ENCODE data around the gene TRIM24.

TRIM24 gene

DNA sequence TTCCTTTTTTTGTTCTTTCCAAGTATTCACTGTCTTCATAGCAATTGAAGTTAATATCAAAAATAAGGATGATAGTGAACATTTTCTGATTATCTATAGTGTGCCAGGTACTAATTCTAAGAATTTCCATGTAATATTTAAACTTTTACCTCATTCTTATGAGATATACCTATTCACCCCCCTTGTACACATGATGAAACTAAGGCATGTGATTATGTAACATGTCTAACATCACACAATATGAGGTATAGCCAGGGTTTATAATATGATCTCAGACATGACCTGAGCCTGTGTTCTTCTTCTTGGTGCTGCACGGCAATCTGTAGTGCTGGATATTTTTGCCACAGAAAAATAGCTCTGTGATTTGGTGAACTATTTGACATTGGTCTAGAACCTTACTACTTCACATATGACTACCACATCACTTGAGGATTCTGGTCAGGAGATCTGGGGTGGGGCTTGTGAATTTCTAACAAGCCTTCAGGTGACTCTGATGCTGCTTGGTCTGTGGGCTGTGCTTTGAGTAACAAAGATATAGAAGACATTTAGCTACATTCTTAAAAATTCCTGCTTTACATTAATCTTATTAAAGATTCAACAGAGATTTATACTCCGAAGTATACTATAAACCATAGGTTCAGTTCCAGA, 79.1 kb downstream of the TRIM24 start:
- Histone ChIP-seq H3K4me1 (ENCODE audit: insufficient read depth, low read length, poor library complexity, severe bottlenecking) (no peaks in the 10 kb centered on the region), H3K4me3 (ENCODE audit: low read length, poor library complexity, severe bottlenecking) (no peak overlapping the region), H4K20me1 (ENCODE audit: insufficient read depth, low read length, poor library complexity, severe bottlenecking) (no peaks in the 10 kb centered on the region), H3K79me2 (ENCODE audit: insufficient read depth, low read length) (no peaks in the 10 kb centered on the region), H2AFZ (ENCODE audit: low read length) (no peak overlapping the region), H3K9ac (ENCODE audit: low read depth, low read length, poor library complexity, severe bottlenecking) (no peak overlapping the region), H3K9me2 (replicated peaks; ENCODE audit: low read depth, low read length) (no peaks in the 10 kb centered on the region), H3K36me3 (ENCODE audit: insufficient read depth, low read length) (peaks cover 64% of the 10 kb centered on the region), H3K4me2 (ENCODE audit: low read depth, low read length, poor library complexity, severe bottlenecking) (no peak overlapping the region), H3K27me3 (ENCODE audit: insufficient read depth, low read length, poor library complexity, severe bottlenecking) (no peaks in the 10 kb centered on the region), H3K9me3 (ENCODE audit: insufficient read depth, low read depth, low read length) (no peaks in the 10 kb centered on the region), H3F3A (ENCODE audit: low read depth) (no peaks in the 10 kb centered on the region)
- no peak for TF ChIP-seq EZH2phosphoT487 (IDR thresholded peaks at IDR 0.05; ENCODE audit: borderline replicate concordance)
- TF ChIP-seq CTCF (conservative IDR thresholded peaks at IDR 0.05; ENCODE audit: low read length) = no peak

DNA sequence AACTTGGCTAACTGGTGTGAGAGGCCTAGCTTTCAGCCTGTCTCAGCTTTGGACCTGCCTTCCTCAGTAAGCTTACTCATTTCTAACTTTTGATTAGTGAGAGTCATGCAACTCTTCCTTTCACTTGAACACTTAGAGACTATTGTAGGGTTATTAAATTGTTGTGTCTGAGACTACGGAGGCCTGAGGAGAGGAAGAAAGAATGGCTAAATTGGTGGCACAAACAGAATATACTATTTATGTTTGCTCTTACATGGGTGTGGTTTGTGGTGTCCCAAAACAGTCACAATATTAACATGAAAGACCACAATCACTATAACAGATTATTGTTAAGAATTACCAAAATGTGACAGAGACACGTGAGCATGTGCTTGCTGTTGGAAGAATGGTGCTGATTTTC, 82.1 kb downstream of the TRIM24 start:
- Histone ChIP-seq H3K36me3 (ENCODE audit: insufficient read depth, low read length) (peaks cover 95% of the 10 kb centered on the region), H3K9ac (ENCODE audit: low read depth, low read length, poor library complexity, severe bottlenecking) (no peak overlapping the region), H2AFZ (ENCODE audit: low read length) (no peak overlapping the region), H3K79me2 (ENCODE audit: insufficient read depth, low read length) (peaks cover 6% of the 10 kb centered on the region; the same call in 1 of the 2 replicates), H3K4me3 (ENCODE audit: low read length, poor library complexity, severe bottlenecking) (no peak overlapping the region), H3K4me2 (ENCODE audit: low read depth, low read length, poor library complexity, severe bottlenecking) (no peak overlapping the region), H4K20me1 (ENCODE audit: insufficient read depth, low read length, poor library complexity, severe bottlenecking) (no peaks in the 10 kb centered on the region), H3K4me1 (ENCODE audit: insufficient read depth, low read length, poor library complexity, severe bottlenecking) (no peaks in the 10 kb centered on the region), H3F3A (ENCODE audit: low read depth) (no peaks in the 10 kb centered on the region), H3K9me2 (replicated peaks; ENCODE audit: low read depth, low read length) (no peaks in the 10 kb centered on the region), H3K27me3 (ENCODE audit: insufficient read depth, low read length, poor library complexity, severe bottlenecking) (no peaks in the 10 kb centered on the region), H3K9me3 (ENCODE audit: insufficient read depth, low read depth, low read length) (no peaks in the 10 kb centered on the region)
- TF ChIP-seq EZH2phosphoT487 (IDR thresholded peaks at IDR 0.05; ENCODE audit: borderline replicate concordance) = no peak

GRCh38 chr7:138543739-138544138, 83.7 kb downstream of the TRIM24 start:
- H3K4me1 ChIP-seq (ENCODE audit: insufficient read depth, low read length, poor library complexity, severe bottlenecking) = no peaks in the 10 kb centered on the region
- H4K20me1 ChIP-seq (ENCODE audit: insufficient read depth, low read length, poor library complexity, severe bottlenecking) = no peaks in the 10 kb centered on the region
- no peaks in the 10 kb centered on the region for H3F3A ChIP-seq (ENCODE audit: low read depth)
- H3K4me3 ChIP-seq (ENCODE audit: low read length, poor library complexity, severe bottlenecking) = no peak overlapping the region
- no peaks in the 10 kb centered on the region for H3K9me3 ChIP-seq (ENCODE audit: insufficient read depth, low read depth, low read length)
- no peaks in the 10 kb centered on the region for H3K27me3 ChIP-seq (ENCODE audit: insufficient read depth, low read length, poor library complexity, severe bottlenecking)
- H3K9me2 ChIP-seq (replicated peaks; ENCODE audit: low read depth, low read length) = no peaks in the 10 kb centered on the region
- H2AFZ ChIP-seq (ENCODE audit: low read length) = no peak overlapping the region
- no peak for TF ChIP-seq EZH2phosphoT487 (IDR thresholded peaks at IDR 0.05; ENCODE audit: borderline replicate concordance)
- no peak for TF ChIP-seq CTCF (conservative IDR thresholded peaks at IDR 0.05; ENCODE audit: low read length)
- H3K79me2 ChIP-seq (ENCODE audit: insufficient read depth, low read length) = peaks cover 6% of the 10 kb centered on the region; the same call in 1 of the 2 replicates
- H3K4me2 ChIP-seq (ENCODE audit: low read depth, low read length, poor library complexity, severe bottlenecking) = no peak overlapping the region
- no peak overlapping the region for H3K9ac ChIP-seq (ENCODE audit: low read depth, low read length, poor library complexity, severe bottlenecking)
- peaks cover 94% of the 10 kb centered on the region for H3K36me3 ChIP-seq (ENCODE audit: insufficient read depth, low read length)

GRCh38 chr7:138545123-138545522, 85.1 kb downstream of the TRIM24 start:
- H3K36me3 ChIP-seq (ENCODE audit: insufficient read depth, low read length) = peaks cover 93% of the 10 kb centered on the region
- no peaks in the 10 kb centered on the region for H3F3A ChIP-seq (ENCODE audit: low read depth)

More at GRCh38 chr7:138545123-138545522, 85.1 kb downstream of the TRIM24 start:
- Histone ChIP-seq H3K4me3 (ENCODE audit: low read length, poor library complexity, severe bottlenecking) (no peak overlapping the region), H3K79me2 (ENCODE audit: insufficient read depth, low read length) (peaks cover 6% of the 10 kb centered on the region; the same call in 1 of the 2 replicates), H3K4me2 (ENCODE audit: low read depth, low read length, poor library complexity, severe bottlenecking) (no peak overlapping the region), H3K4me1 (ENCODE audit: insufficient read depth, low read length, poor library complexity, severe bottlenecking) (no peaks in the 10 kb centered on the region), H4K20me1 (ENCODE audit: insufficient read depth, low read length, poor library complexity, severe bottlenecking) (no peaks in the 10 kb centered on the region), H3K9me3 (ENCODE audit: insufficient read depth, low read depth, low read length) (no peaks in the 10 kb centered on the region), H2AFZ (ENCODE audit: low read length) (no peak overlapping the region), H3K9me2 (replicated peaks; ENCODE audit: low read depth, low read length) (no peaks in the 10 kb centered on the region), H3K27me3 (ENCODE audit: insufficient read depth, low read length, poor library complexity, severe bottlenecking) (no peaks in the 10 kb centered on the region), H3K9ac (ENCODE audit: low read depth, low read length, poor library complexity, severe bottlenecking) (no peak overlapping the region)
- TF ChIP-seq CTCF (conservative IDR thresholded peaks at IDR 0.05; ENCODE audit: low read length) (no peak), EZH2phosphoT487 (IDR thresholded peaks at IDR 0.05; ENCODE audit: borderline replicate concordance) (no peak)
